Thoracic aorta (tissue), 2 donors: ENCODE measurements around the gene PIRT. TPM values are rescaled to one million over a fixed set of nuclear protein-coding genes. Genes with fewer than 3 reads are reported as not detected.

ENCODE experiments used
- ATAC-seq: fragments of 150-250 bp; one replicate; pipeline ENCODE4 v1.8.0; 2017; ENCODE audit warnings: low read depth; ENCODE audit not compliant: insufficient number of reproducible peaks, low FRiP score
- DNase-seq: peaks from one replicate; pipeline ENCODE4 v3.0.0-alpha.2; 2020; ENCODE audit warnings: low spot score
- H3K27ac ChIP-seq, 2 donors: fragments of 200-600 bp; sonication (generic); 1 replicate in 1 of 2; 2 replicates in 1 of 2; pipeline ENCODE4 v1.5.1; 2016; ENCODE audit warnings: mild to moderate bottlenecking in 2 of 2, moderate library complexity in 2 of 2
- H3K27me3 ChIP-seq: fragments of 200-600 bp; sonication (generic); replicated peaks from 2 replicates; pipeline ENCODE4 v1.6.0; 2016; ENCODE audit warnings: mild to moderate bottlenecking; ENCODE audit not compliant: insufficient read depth
- H3K36me3 ChIP-seq: fragments of 200-600 bp; sonication (generic); one replicate; pipeline ENCODE4 v1.5.1; 2016
- H3K4me1 ChIP-seq, 2 donors: fragments of 200-600 bp; sonication (generic); 1 replicate in 1 of 2; 2 replicates in 1 of 2; pipeline versions ENCODE4 v1.5.1 to v1.6.0; 2016; ENCODE audit warnings: low read depth in 2 of 2, mild to moderate bottlenecking in 1 of 2; ENCODE audit not compliant: control insufficient read depth in 1 of 2
- H3K4me3 ChIP-seq: fragments of 200-600 bp; sonication (generic); 2 replicates; pipeline ENCODE4 v1.5.1; 2016; ENCODE audit warnings: mild to moderate bottlenecking
- H3K9me3 ChIP-seq: fragments of 200-600 bp; sonication (generic); 2 replicates; pipeline ENCODE4 v1.5.1; 2016
- total RNA-seq, 2 donors: library from RNA; depleted of rRNA; stranded (reverse); fragments of >200 nt; gene quantifications; one replicate each; pipeline versions ENCODE4 v1.1.0 to v1.2.3, GENCODE V29; 2016
- TF ChIP-seq, protein P1 (sequence below): fragments of 200-600 bp; sonication (generic); IDR thresholded peaks from one replicate; pipeline ENCODE4 v1.5.1; 2019; ENCODE audit warnings: antibody characterized with exemption

PIRT gene
- total RNA-seq, 2 donors from 2014 or later = not detected

DNA sequence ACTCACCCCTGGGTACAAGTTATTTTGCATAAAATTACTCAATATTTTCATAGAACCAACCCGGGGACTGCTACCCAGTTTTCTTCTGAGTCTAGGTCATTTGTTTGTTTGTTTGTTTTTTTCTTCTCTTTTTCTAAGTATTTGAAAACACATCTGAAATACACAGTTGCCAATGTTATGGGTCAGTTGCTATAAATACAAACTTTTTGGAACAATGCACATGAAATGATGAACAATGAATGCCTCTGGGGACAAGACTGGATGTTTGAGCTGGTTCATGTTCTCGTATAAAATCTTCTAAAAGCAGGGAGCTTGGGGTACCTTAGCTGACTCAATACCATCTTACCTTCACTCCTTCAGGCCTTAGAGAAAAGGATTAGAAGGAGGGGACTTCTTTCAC is 64.5 kb downstream of the PIRT start:
- no peak for ATAC-seq
- H3K27ac ChIP-seq = no peak overlapping the region
- no peaks in the 10 kb centered on the region for H3K27me3 ChIP-seq
- H3K4me1 ChIP-seq = no peaks in the 10 kb centered on the region
- no peak overlapping the region for H3K4me3 ChIP-seq
- TF ChIP-seq, protein P1, sequence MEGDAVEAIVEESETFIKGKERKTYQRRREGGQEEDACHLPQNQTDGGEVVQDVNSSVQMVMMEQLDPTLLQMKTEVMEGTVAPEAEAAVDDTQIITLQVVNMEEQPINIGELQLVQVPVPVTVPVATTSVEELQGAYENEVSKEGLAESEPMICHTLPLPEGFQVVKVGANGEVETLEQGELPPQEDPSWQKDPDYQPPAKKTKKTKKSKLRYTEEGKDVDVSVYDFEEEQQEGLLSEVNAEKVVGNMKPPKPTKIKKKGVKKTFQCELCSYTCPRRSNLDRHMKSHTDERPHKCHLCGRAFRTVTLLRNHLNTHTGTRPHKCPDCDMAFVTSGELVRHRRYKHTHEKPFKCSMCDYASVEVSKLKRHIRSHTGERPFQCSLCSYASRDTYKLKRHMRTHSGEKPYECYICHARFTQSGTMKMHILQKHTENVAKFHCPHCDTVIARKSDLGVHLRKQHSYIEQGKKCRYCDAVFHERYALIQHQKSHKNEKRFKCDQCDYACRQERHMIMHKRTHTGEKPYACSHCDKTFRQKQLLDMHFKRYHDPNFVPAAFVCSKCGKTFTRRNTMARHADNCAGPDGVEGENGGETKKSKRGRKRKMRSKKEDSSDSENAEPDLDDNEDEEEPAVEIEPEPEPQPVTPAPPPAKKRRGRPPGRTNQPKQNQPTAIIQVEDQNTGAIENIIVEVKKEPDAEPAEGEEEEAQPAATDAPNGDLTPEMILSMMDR = no peak
- H3K9me3 ChIP-seq = peaks cover 5% of the 10 kb centered on the region
- H3K36me3 ChIP-seq = no peaks in the 10 kb centered on the region
- DNase-seq = no peak

Other genes starting within 250 kb of the PIRT start
- 1 to 10 TPM; 3.0 to 7.1 TPM for gene MYH3, start 180.8 kb downstream of the PIRT start, total RNA-seq
- gene SCO1, start 140.6 kb downstream of the PIRT start, total RNA-seq = 10 to 100 TPM; 17.9 to 32.5 TPM
- gene ADPRM, start 140.5 kb downstream of the PIRT start, total RNA-seq = 10 to 100 TPM in 1 of 2 donors, 1 to 10 TPM in 1; 6.9 to 13.6 TPM
- gene TMEM220, start 108.1 kb downstream of the PIRT start, total RNA-seq = 1 to 10 TPM; 7.0 to 7.5 TPM
- not detected for gene TMEM238L, start 34.0 kb downstream of the PIRT start, total RNA-seq